ENCODE data around the gene TTBK1.

The TTBK1 gene

GRCh38 chr6:43280234-43280633, 37.0 kb downstream of the TTBK1 start:
- peaks cover 6% of the 10 kb centered on the region for H3K4me1 ChIP-seq (ENCODE audit: control insufficient read depth, insufficient read depth, low read length, unreplicated experiment)
- no peaks in the 10 kb centered on the region for H3K79me2 ChIP-seq (ENCODE audit: control insufficient read depth, insufficient read depth, low read length, unreplicated experiment)
- H3K27me3 ChIP-seq (ENCODE audit: insufficient read depth, low read length): peaks cover 35% of the 10 kb centered on the region
- no peak overlapping the region for H3K4me3 ChIP-seq (ENCODE audit: low read depth, low read length)
- no peak overlapping the region for H2AFZ ChIP-seq (ENCODE audit: low read length, unreplicated experiment)
- H3K36me3 ChIP-seq (ENCODE audit: insufficient read depth, low read length): no peaks in the 10 kb centered on the region
- no peak overlapping the region for H3K27ac ChIP-seq (ENCODE audit: low read depth, low read length)

DNA sequence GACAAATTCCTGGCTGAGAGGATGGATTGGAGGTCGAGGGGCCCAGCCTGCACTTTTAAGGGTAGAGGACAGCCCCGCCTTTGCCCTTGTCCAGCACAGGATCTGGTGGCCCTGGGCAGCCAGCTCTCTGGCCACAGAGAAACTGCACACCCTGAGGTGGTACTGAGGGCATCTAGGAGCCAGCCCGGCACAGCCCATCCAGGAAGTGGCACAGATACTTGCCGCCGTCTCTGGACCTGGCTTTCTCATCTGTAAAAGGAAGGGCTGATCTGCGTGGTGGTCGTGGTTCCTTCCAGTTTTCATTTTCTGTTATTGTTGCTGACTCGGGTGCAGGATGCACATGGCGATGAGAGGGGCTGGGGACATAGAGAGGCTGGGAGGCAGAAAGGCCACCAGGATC, 38.8 kb downstream of the TTBK1 start:
- Histone ChIP-seq H3K36me3 (ENCODE audit: insufficient read depth, low read length) (no peaks in the 10 kb centered on the region), H3K27me3 (ENCODE audit: insufficient read depth, low read length) (peaks cover 36% of the 10 kb centered on the region), H3K27ac (ENCODE audit: low read depth, low read length) (no peak overlapping the region), H2AFZ (ENCODE audit: low read length, unreplicated experiment) (no peak overlapping the region), H3K4me3 (ENCODE audit: low read depth, low read length) (no peak overlapping the region), H3K4me1 (ENCODE audit: control insufficient read depth, insufficient read depth, low read length, unreplicated experiment) (peaks cover 6% of the 10 kb centered on the region), H3K79me2 (ENCODE audit: control insufficient read depth, insufficient read depth, low read length, unreplicated experiment) (no peaks in the 10 kb centered on the region)

DNA sequence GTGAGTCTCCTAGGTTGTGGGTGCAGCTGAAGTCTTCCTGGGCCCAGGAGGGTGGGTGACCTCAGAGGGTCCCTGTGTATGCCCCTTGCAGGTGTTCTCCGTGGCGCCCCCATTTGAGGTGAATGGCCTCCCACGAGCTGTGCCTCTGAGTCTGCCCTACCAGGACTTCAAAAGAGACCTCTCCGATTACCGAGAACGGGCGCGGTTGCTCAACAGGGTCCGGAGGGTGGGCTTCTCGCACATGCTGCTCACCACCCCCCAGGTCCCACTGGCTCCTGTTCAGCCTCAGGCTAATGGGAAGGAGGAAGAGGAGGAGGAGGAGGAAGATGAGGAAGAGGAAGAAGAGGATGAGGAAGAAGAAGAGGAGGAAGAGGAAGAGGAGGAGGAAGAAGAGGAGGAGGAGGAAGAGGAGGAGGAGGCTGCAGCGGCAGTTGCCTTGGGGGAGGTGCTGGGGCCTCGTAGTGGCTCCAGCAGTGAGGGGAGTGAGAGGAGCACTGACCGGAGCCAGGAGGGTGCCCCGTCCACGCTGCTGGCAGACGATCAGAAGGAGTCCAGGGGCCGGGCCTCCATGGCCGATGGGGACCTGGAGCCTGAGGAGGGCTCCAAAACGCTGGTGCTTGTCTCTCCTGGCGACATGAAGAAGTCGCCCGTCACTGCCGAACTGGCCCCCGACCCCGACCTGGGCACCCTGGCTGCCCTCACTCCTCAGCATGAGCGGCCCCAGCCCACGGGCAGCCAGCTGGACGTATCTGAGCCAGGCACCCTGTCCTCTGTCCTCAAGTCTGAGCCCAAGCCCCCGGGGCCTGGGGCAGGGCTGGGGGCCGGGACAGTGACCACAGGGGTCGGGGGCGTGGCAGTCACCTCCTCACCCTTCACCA, 39.6 kb downstream of the TTBK1 start:
- no peaks in the 10 kb centered on the region for H3K36me3 ChIP-seq (ENCODE audit: insufficient read depth, low read length)
- no peak overlapping the region for H3K27ac ChIP-seq (ENCODE audit: low read depth, low read length)
- H3K79me2 ChIP-seq (ENCODE audit: control insufficient read depth, insufficient read depth, low read length, unreplicated experiment): no peaks in the 10 kb centered on the region
- H3K4me3 ChIP-seq (ENCODE audit: low read depth, low read length): no peak overlapping the region
- H3K27me3 ChIP-seq (ENCODE audit: insufficient read depth, low read length): peaks cover 36% of the 10 kb centered on the region
- H2AFZ ChIP-seq (ENCODE audit: low read length, unreplicated experiment): no peak overlapping the region
- H3K4me1 ChIP-seq (ENCODE audit: control insufficient read depth, insufficient read depth, low read length, unreplicated experiment): peaks cover 6% of the 10 kb centered on the region

DNA sequence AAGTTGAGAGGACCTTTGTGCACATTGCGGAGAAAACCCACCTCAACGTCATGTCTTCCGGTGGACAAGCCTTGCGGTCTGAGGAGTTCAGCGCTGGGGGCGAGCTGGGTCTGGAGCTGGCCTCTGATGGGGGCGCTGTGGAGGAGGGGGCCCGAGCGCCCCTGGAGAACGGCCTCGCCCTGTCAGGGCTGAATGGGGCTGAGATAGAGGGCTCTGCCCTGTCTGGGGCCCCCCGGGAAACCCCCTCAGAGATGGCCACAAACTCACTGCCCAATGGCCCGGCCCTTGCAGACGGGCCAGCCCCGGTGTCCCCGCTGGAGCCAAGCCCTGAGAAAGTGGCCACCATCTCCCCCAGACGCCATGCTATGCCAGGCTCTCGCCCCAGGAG, 40.2 kb downstream of the TTBK1 start:
- Histone ChIP-seq H3K27me3 (ENCODE audit: insufficient read depth, low read length) (peaks cover 36% of the 10 kb centered on the region), H3K36me3 (ENCODE audit: insufficient read depth, low read length) (no peaks in the 10 kb centered on the region), H3K4me3 (ENCODE audit: low read depth, low read length) (no peak overlapping the region), H3K4me1 (ENCODE audit: control insufficient read depth, insufficient read depth, low read length, unreplicated experiment) (peaks cover 3% of the 10 kb centered on the region), H2AFZ (ENCODE audit: low read length, unreplicated experiment) (no peak overlapping the region), H3K27ac (ENCODE audit: low read depth, low read length) (no peak overlapping the region), H3K79me2 (ENCODE audit: control insufficient read depth, insufficient read depth, low read length, unreplicated experiment) (no peaks in the 10 kb centered on the region)

GRCh38 chr6:43283905-43284304, 40.6 kb downstream of the TTBK1 start:
- Histone ChIP-seq H3K4me1 (ENCODE audit: control insufficient read depth, insufficient read depth, low read length, unreplicated experiment) (no peaks in the 10 kb centered on the region), H3K27ac (ENCODE audit: low read depth, low read length) (no peak overlapping the region), H3K79me2 (ENCODE audit: control insufficient read depth, insufficient read depth, low read length, unreplicated experiment) (no peaks in the 10 kb centered on the region), H3K27me3 (ENCODE audit: insufficient read depth, low read length) (peaks cover 36% of the 10 kb centered on the region), H3K4me3 (ENCODE audit: low read depth, low read length) (no peak overlapping the region), H3K36me3 (ENCODE audit: insufficient read depth, low read length) (no peaks in the 10 kb centered on the region), H2AFZ (ENCODE audit: low read length, unreplicated experiment) (no peak overlapping the region)

DNA sequence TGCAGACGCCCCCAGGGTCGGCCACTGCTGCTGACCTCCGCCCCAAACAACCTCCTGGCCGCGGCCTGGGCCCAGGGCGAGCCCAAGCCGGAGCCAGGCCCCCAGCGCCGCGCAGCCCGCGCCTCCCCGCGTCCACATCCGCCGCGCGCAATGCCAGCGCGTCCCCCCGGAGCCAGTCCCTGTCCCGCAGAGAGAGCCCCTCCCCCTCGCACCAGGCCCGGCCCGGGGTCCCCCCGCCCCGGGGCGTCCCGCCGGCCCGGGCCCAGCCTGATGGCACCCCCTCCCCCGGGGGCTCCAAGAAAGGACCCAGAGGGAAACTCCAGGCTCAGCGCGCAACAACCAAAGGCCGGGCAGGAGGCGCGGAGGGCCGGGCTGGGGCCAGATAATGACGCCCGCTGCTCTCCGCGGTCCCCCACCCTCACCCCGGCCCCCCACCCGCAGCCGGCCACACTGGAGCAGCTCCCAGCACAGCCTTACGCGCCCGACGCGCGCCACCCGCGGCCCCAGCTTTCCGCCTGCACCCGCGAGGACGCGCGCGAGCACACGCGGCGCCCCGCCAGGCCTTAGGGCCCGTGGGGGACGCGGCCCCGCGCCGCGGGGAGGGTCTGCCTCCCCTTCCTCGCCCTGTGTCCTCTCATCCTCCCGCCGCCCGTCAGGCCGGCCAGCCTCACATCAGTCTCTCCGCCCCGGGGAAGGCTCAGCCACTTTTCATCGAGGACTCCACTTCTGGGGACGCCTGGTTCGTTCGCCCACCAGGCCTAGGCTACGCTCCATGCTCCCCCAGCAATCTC, 41.9 kb downstream of the TTBK1 start:
- peak overlapping the region; percentile 56; the same call in 1 of the 2 replicates for H3K4me3 ChIP-seq (ENCODE audit: low read depth, low read length)

GRCh38 chr6:43285832-43286231, 42.6 kb downstream of the TTBK1 start:
- H3K79me2 ChIP-seq (ENCODE audit: control insufficient read depth, insufficient read depth, low read length, unreplicated experiment): no peaks in the 10 kb centered on the region

More for the DNA sequence above, 41.9 kb downstream of the TTBK1 start:
- Histone ChIP-seq H3K79me2 (ENCODE audit: control insufficient read depth, insufficient read depth, low read length, unreplicated experiment) (no peaks in the 10 kb centered on the region), H3K27me3 (ENCODE audit: insufficient read depth, low read length) (peaks cover 36% of the 10 kb centered on the region), H3K4me1 (ENCODE audit: control insufficient read depth, insufficient read depth, low read length, unreplicated experiment) (no peaks in the 10 kb centered on the region), H2AFZ (ENCODE audit: low read length, unreplicated experiment) (peak overlapping the region; percentile 12), H3K36me3 (ENCODE audit: insufficient read depth, low read length) (no peaks in the 10 kb centered on the region), H3K27ac (ENCODE audit: low read depth, low read length) (no peak overlapping the region)

GRCh38 chr6:43286456-43286979, 43.2 kb downstream of the TTBK1 start:
- Histone ChIP-seq H3K27ac (ENCODE audit: low read depth, low read length) (no peak overlapping the region), H3K79me2 (ENCODE audit: control insufficient read depth, insufficient read depth, low read length, unreplicated experiment) (no peaks in the 10 kb centered on the region), H2AFZ (ENCODE audit: low read length, unreplicated experiment) (no peak overlapping the region), H3K4me3 (ENCODE audit: low read depth, low read length) (no peak overlapping the region), H3K36me3 (ENCODE audit: insufficient read depth, low read length) (no peaks in the 10 kb centered on the region), H3K4me1 (ENCODE audit: control insufficient read depth, insufficient read depth, low read length, unreplicated experiment) (no peaks in the 10 kb centered on the region), H3K27me3 (ENCODE audit: insufficient read depth, low read length) (peaks cover 29% of the 10 kb centered on the region)

More at GRCh38 chr6:43285832-43286231, 42.6 kb downstream of the TTBK1 start:
- Histone ChIP-seq H3K27ac (ENCODE audit: low read depth, low read length) (no peak overlapping the region), H3K27me3 (ENCODE audit: insufficient read depth, low read length) (peaks cover 31% of the 10 kb centered on the region), H3K4me3 (ENCODE audit: low read depth, low read length) (no peak overlapping the region), H3K36me3 (ENCODE audit: insufficient read depth, low read length) (no peaks in the 10 kb centered on the region), H2AFZ (ENCODE audit: low read length, unreplicated experiment) (no peak overlapping the region), H3K4me1 (ENCODE audit: control insufficient read depth, insufficient read depth, low read length, unreplicated experiment) (no peaks in the 10 kb centered on the region)

DNA sequence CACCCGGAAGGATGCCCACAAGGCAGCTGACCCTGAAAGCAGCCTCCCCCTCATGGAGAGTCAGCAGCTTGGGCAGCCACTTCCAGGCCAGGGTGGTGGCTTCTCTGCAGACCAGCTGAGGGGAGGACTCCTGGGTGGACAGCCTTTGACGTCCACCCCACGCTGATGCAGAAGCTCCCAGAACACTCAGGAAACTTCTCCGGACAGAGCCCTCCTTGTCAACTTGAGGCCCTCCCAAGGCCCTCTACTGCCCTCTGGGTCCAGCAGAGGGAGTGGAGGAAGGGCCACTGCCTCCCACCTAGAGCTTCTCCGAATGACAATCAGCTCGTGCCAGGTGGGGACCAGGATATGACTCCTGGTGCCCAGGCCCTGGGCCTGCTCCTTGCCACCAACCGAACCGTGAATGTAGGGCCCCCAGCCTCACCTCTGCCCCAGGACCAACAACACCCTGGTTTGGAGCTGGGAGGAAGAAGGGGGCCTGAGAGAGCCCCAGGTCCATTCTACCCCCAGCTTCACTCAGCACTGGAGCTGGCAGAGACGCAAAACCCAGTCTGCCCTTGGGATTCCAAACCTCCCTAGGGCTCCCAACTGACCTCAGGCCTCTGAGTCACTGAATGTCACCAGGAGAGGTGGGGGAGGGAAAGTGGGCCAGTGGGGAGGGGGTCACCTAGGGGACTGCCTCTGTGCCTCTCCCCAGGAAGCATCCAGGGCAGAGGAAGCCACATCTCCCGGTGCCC, 43.9 kb downstream of the TTBK1 start:
- peaks cover 28% of the 10 kb centered on the region for H3K27me3 ChIP-seq (ENCODE audit: insufficient read depth, low read length)
- H3K4me1 ChIP-seq (ENCODE audit: control insufficient read depth, insufficient read depth, low read length, unreplicated experiment): no peaks in the 10 kb centered on the region
- no peaks in the 10 kb centered on the region for H3K79me2 ChIP-seq (ENCODE audit: control insufficient read depth, insufficient read depth, low read length, unreplicated experiment)
- no peak overlapping the region for H3K27ac ChIP-seq (ENCODE audit: low read depth, low read length)
- H3K36me3 ChIP-seq (ENCODE audit: insufficient read depth, low read length): no peaks in the 10 kb centered on the region
- H2AFZ ChIP-seq (ENCODE audit: low read length, unreplicated experiment): no peak overlapping the region
- H3K4me3 ChIP-seq (ENCODE audit: low read depth, low read length): no peak overlapping the region
